Stomach smooth muscle (tissue), 2 donors: ENCODE data around the gene SLC6A8.
A peak's percentile ranks its signal among the peaks of the same experiment; 100 is the strongest.
"Not testable (repeated sequence)": the region's sequence is repeated elsewhere in the genome, so short reads cannot be mapped to it uniquely, and the experiment has no call there.

ENCODE experiments used
- H3K27ac ChIP-seq: one replicate; pipeline ENCODE4 v1.7.0; 2013; ENCODE audit warnings: mild to moderate bottlenecking, low read length, inconsistent platforms
- H3K27me3 ChIP-seq, 2 donors: one replicate each; pipeline ENCODE4 v1.7.0; 2013; ENCODE audit warnings: low read length in 2 of 2; ENCODE audit not compliant: insufficient read depth in 2 of 2, control insufficient read depth in 1 of 2
- H3K36me3 ChIP-seq, 2 donors: one replicate each; pipeline ENCODE4 v1.7.0; 2013; ENCODE audit warnings: low read length in 2 of 2; ENCODE audit not compliant: control insufficient read depth in 2 of 2, insufficient read depth in 2 of 2
- H3K4me1 ChIP-seq: one replicate; pipeline ENCODE4 v1.7.0; 2013; ENCODE audit warnings: low read length; ENCODE audit not compliant: control insufficient read depth, insufficient read depth
- H3K4me3 ChIP-seq, 2 donors: one replicate each; pipeline ENCODE4 v1.7.0; 2013; ENCODE audit warnings: low read length in 2 of 2
- H3K9ac ChIP-seq, 2 donors: one replicate each; pipeline ENCODE4 v1.7.0; 2013; ENCODE audit warnings: low read length in 2 of 2, mild to moderate bottlenecking in 1 of 2
- H3K9me3 ChIP-seq, 2 donors: one replicate each; pipeline ENCODE4 v1.7.0; 2013; ENCODE audit warnings: low read length in 2 of 2; ENCODE audit not compliant: control insufficient read depth in 2 of 2
- donor health status: healthy.
- donor health status: Pancreatic carcinoma.

SLC6A8 gene

DNA sequence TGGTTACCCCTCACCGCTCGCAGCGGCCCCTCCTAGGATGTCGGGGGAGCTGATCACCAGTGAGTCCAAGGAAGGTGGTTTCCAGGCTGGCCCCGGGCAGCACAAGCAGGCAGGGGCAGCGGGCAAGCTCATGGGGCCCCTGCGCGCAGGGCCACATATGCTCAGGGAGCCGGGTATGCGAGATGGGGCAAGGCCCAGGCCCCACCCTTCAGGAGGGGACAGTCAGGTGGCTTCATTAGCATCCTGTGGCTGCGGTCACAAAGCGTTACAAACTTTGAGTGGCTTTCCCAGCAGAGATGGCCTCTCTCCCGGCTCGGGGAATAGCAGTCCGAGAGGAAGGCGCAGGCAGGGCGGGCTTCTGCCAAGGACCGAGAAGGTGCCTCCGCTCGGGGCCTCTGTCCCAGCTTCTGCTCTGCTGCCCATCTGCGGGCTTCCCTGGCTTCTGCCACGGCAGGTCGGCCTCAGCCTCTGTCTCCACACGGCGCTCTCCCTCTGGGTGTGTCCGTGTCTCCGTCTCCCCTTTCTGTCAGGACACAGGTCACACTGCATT, 50.4 kb downstream of the SLC6A8 start:
- Histone ChIP-seq H3K27me3 (peaks cover 0 to 6% of the 10 kb centered on the region in 2 donors), H3K27ac (no peak overlapping the region), H3K36me3 (peaks cover 0 to 11% of the 10 kb centered on the region in 2 donors)

DNA sequence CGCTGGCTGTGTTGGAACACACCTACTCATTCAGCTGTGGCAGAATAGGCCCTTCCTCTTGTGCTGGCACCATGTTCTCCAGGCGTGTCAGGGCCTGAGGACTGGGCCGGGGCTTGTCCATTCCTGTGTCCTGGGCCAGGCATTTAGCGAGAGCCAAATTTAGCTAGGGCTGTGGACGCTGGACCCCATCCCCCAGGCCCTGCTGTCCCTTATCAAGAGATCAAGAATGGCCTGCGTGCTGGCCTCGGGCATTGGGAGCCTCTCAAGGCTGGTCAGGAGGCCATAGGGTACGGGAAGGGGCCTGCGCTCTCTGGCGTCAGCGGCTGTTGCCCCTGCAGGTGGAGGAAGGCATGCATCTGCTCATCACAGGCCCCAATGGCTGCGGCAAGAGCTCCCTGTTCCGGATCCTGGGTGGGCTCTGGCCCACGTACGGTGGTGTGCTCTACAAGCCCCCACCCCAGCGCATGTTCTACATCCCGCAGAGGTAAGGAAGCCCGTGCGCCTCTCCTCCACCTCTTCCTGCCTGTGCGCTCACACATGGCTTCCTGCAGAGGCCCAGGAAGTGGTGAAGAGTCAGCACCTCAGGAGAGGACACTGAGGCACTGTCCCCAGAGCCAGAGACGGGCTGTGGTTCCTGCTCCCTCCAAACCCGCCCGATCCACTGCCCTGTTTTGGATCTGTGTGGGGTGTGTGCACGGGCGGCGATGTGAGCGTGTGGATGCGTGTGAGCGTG, 52.2 kb downstream of the SLC6A8 start:
- H3K27ac ChIP-seq: no peak overlapping the region
- H3K27me3 ChIP-seq: peaks cover 0 to 4% of the 10 kb centered on the region in 2 donors
- peaks cover 12% of the 10 kb centered on the region for H3K4me1 ChIP-seq
- peaks cover 0 to 11% of the 10 kb centered on the region in 2 donors for H3K36me3 ChIP-seq
- no peak overlapping the region for H3K4me3 ChIP-seq
- no peak overlapping the region for H3K9ac ChIP-seq
- no peaks in the 10 kb centered on the region for H3K9me3 ChIP-seq

More for the DNA sequence above, 50.4 kb downstream of the SLC6A8 start:
- Histone ChIP-seq H3K9me3 (no peaks in the 10 kb centered on the region), H3K4me1 (peaks cover 2% of the 10 kb centered on the region), H3K9ac (no peak overlapping the region), H3K4me3 (no peak overlapping the region)

DNA sequence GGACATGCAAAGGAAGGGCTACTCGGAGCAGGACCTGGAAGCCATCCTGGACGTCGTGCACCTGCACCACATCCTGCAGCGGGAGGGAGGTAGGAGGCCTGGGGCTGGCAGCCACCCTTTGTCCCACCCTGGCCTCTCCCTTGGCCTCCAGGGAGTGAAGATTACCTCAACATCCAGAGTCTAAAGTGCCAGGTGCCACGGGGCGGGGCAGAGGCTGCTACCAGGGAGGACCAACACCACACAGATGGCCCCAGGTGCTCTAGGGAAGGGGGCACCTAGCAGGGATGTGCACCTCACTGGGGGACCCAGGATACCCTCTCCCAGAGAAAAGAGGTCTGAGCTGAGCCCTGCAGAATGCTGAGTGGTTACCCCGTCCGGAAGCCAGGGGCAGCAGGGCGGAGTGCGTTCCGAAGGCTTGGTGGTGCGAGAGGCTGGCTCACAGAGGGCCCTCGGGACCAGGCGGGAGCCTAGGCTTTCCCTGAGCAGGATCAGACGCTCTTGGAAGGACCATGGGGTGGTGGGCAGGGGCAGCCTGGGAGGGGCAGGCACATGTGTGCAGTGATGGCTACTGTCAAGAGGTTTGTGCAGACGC, 53.0 kb downstream of the SLC6A8 start:
- Histone ChIP-seq H3K36me3 (peaks cover 0 to 11% of the 10 kb centered on the region in 2 donors), H3K4me3 (no peak overlapping the region), H3K9ac (no peak overlapping the region), H3K4me1 (peaks cover 12% of the 10 kb centered on the region), H3K27ac (no peak overlapping the region), H3K9me3 (no peaks in the 10 kb centered on the region), H3K27me3 (no peaks in the 10 kb centered on the region)

DNA sequence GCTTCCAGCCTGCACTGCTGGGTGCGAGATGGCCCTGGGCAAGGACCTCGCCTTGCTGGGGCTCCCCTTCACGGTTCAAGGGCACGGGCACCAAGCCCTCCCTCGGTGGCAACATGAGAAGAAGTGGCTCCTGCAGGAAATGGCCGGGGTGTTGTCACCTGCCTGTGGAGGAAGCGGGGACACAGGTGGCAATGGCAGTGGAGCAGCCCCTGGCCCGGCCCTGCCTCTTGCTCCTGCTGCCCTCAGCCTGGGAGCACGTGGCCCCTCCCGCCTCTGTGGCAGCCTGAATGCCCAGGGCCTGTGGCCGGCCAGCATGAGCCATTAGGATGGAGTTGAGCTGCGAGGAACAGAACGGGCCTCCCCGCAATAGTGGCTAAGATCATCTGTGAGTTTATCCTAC, 53.7 kb downstream of the SLC6A8 start:
- H3K27ac ChIP-seq: no peak overlapping the region
- H3K9me3 ChIP-seq: no peaks in the 10 kb centered on the region
- no peak overlapping the region for H3K9ac ChIP-seq
- no peak overlapping the region for H3K4me3 ChIP-seq
- no peaks in the 10 kb centered on the region for H3K27me3 ChIP-seq
- H3K4me1 ChIP-seq: peaks cover 12% of the 10 kb centered on the region
- H3K36me3 ChIP-seq: peaks cover 0 to 10% of the 10 kb centered on the region in 2 donors

DNA sequence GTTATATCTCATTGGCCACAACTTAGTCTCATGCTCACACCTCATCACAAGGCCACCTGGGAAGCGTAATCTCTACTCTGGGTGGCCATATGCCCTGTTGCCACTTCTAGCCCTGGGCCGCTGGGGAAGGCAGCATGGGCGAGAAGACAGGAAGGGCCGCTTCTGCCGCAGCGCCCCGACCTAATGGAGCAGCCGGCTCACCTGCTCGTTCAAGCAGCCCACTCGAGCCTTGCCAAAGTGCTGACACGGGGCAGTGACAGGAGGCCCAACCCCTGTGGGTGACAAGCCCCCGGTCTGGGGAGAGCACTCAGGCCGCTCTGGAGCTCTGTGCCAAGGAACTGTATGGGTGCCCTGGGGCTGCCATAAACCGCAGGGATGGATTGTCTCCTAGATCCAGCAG, 54.4 kb downstream of the SLC6A8 start:
- H3K27me3 ChIP-seq, H3K9ac ChIP-seq, H3K36me3 ChIP-seq, H3K4me3 ChIP-seq, H3K27ac ChIP-seq, H3K9me3 ChIP-seq: not testable (repeated sequence)
- peaks cover 12% of the 10 kb centered on the region for H3K4me1 ChIP-seq

DNA sequence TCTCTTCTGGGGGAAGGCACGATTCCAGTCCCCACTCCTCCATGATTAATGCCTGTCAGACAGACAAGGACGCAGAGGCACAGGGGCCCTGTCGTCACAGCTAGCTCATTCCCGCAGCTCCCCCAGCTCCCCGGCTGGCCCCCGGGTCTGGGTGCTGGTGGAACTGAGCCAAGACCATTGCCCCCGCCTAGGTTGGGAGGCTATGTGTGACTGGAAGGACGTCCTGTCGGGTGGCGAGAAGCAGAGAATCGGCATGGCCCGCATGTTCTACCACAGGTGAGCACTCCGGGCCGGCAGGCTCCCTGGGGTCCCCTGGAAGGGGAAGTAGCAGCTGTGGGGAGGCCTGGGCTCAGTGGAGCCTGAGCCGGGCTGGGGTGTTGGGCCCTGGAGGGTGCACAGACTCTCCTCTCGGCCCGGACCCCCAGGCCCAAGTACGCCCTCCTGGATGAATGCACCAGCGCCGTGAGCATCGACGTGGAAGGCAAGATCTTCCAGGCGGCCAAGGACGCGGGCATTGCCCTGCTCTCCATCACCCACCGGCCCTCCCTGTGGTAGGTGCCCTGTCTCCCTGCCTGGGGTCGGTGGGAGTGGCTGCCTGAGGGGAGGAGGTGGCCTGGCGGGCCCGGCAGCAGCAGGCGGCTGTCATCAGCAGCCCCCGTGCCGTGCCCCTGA, 55.2 kb downstream of the SLC6A8 start:
- H3K4me3 ChIP-seq, H3K27ac ChIP-seq: not testable (repeated sequence)

DNA sequence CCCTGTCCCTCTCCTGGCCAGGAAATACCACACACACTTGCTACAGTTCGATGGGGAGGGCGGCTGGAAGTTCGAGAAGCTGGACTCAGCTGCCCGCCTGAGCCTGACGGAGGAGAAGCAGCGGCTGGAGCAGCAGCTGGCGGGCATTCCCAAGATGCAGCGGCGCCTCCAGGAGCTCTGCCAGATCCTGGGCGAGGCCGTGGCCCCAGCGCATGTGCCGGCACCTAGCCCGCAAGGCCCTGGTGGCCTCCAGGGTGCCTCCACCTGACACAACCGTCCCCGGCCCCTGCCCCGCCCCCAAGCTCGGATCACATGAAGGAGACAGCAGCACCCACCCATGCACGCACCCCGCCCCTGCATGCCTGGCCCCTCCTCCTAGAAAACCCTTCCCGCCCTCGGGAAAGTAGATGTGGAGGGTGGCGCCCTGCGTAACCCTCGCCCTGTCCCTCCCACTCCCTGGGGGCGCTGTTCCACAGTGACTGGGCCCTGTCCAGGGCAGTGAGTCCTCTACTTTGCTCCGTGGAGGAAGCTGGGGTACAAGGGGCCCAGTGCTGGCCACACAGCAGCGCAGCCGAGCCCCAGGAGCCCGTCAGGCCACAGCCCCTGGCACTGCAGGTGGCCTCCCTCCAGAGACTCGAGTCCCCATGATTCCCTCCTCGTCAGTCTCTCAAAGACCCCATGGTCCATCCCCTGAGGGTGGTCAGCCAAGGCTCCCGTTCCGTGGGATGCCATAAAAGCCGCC, 55.9 kb downstream of the SLC6A8 start:
- H3K36me3 ChIP-seq, H3K9me3 ChIP-seq, H3K27me3 ChIP-seq, H3K9ac ChIP-seq: not testable (repeated sequence)
- H3K4me3 ChIP-seq: peak overlapping the region in 1 of 2 donors; percentile 54
- peaks cover 12% of the 10 kb centered on the region for H3K4me1 ChIP-seq
- H3K27ac ChIP-seq: peak overlapping the region; percentile 71

More for the DNA sequence above, 55.2 kb downstream of the SLC6A8 start:
- not testable (repeated sequence) for H3K36me3 ChIP-seq, H3K27me3 ChIP-seq, H3K9ac ChIP-seq, H3K9me3 ChIP-seq
- peaks cover 12% of the 10 kb centered on the region for H3K4me1 ChIP-seq

DNA sequence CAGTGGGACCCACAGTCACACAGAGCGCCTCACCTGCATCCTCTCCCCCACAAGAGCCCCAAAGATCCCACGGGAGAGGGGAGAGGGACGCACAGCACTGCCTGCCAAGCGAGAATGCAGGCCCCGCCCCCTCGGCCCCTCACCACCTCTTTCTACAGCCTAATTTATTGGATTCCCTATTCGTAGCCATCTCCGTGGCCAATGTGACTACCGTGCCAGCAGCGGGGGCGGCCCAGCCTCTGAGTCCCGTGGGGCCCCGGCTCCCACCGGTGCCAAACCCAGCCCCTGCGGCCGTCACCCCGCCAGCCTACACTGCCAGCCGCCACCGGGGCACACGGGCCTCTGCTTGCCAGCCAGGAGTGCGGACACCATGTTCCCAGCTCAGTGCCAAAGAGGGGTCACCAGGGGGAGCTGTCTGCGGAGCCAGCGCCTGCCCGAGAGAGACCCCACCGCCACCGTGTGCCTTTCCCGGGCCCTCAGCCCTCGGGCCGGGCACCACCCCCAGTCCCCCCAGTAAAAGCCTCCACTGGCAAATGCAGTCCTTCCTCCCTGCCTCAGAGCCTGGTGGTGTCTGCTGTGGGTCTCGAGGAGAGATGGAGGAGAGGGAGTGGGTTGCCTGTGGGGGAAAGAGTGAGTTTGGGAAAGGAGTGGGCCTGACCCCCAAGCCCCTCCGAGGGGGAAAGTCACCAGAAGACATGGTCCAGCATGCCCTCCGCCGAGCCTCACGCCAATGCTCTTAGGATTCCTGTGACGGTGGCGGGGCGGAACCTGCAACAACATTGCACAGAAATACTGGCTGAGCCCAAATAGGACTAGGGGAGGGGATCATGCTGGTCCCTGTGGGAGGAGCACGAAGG, 56.7 kb downstream of the SLC6A8 start:
- Histone ChIP-seq H3K4me3 (peak overlapping the region in 1 of 2 donors; percentile 54), H3K27ac (peak overlapping the region; percentile 71), H3K9ac (no peak overlapping the region), H3K36me3 (no peaks in the 10 kb centered on the region), H3K4me1 (peaks cover 12% of the 10 kb centered on the region), H3K27me3 (no peaks in the 10 kb centered on the region), H3K9me3 (no peaks in the 10 kb centered on the region)

DNA sequence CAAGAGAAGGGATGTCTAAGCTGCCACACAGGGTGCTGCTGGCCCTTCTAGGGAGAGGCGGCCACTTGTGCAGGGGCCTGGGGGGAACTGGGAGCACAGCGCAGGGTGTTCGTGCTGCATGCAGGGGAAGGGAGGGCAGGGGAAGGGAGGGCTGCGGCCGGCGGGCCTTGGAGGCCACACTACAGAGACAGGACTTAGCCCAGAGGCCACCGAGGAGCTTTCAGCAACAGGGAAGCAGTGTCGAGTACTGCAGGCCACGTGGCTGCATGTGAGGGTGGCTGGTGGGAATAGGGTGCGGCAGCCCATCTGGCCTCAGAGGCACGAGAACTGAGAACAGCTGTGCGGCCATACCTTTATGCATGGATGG, 57.3 kb downstream of the SLC6A8 start:
- not testable (repeated sequence) for H3K27ac ChIP-seq, H3K9me3 ChIP-seq, H3K9ac ChIP-seq, H3K36me3 ChIP-seq, H3K4me3 ChIP-seq, H3K27me3 ChIP-seq
- peaks cover 12% of the 10 kb centered on the region for H3K4me1 ChIP-seq
